ENCODE results near the gene CCDC149.

Gene CCDC149

GRCh38 chr4:24881508-24882196 is 31.2 kb downstream of the CCDC149 start:
- DNase-seq (ENCODE audit: insufficient read length, low spot score): no peak
- no peak for FAIRE-seq

GRCh38 chr4:24880186-24880585 is 32.7 kb downstream of the CCDC149 start:
- FAIRE-seq: peak; percentile 33
- no peak for DNase-seq (ENCODE audit: insufficient read length, low spot score)

DNA sequence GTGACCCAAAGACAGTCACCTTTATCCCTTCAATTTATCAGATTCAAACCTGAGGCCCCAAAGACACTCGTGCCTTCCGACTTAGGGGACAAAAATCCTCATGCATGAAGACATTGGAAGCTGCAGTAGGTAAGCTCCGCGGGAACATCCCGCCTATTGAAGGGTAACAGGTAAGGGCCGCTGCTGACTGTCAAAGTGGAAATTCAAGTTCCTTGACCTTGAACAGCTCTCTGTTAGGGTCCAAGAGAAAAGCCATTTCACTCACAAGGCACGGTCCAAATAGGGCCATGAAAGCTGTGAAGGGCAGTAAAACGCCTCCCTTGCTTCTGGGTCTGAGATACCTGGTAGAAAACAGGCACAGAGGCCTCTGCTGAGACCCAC is 34.2 kb downstream of the CCDC149 start:
- FAIRE-seq: no peak

GRCh38 chr4:24877868-24878635 is 34.8 kb downstream of the CCDC149 start:
- FAIRE-seq (no peak), DNase-seq (ENCODE audit: insufficient read length, low spot score) (no peak)

More for the DNA sequence above, 34.2 kb downstream of the CCDC149 start:
- no peak for DNase-seq (ENCODE audit: insufficient read length, low spot score)

GRCh38 chr4:24876431-24876830 is 36.4 kb downstream of the CCDC149 start:
- FAIRE-seq (no peak), DNase-seq (ENCODE audit: insufficient read length, low spot score) (no peak)

GRCh38 chr4:24872720-24873119 is 40.1 kb downstream of the CCDC149 start:
- FAIRE-seq: no peak
- DNase-seq (ENCODE audit: insufficient read length, low spot score): no peak

DNA sequence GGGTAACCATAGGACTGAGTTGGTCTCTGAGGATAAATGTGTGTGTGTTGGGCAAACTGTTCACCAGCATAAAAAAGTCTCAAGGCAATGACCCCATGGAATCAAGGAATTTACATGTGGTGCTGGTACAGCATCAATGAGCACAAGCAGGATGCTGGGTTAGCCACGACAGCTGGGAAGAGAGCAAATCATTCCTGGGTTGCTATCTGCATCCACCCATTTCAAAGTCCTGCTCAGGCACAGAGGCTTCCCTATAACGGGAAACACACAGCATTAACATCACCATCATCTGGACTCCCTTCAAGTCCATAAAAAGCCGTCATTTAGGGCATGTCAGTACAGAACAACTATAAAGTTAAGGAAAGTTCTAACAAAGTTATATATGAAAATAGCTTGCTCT is 41.6 kb downstream of the CCDC149 start:
- DNase-seq (ENCODE audit: insufficient read length, low spot score) (no peak), FAIRE-seq (no peak)

- DNase-seq (ENCODE audit: insufficient read length, low spot score): no peak
- no peak for FAIRE-seq
Observed at GRCh38 chr4:24867766-24868296, 45.0 kb downstream of the CCDC149 start.

DNA sequence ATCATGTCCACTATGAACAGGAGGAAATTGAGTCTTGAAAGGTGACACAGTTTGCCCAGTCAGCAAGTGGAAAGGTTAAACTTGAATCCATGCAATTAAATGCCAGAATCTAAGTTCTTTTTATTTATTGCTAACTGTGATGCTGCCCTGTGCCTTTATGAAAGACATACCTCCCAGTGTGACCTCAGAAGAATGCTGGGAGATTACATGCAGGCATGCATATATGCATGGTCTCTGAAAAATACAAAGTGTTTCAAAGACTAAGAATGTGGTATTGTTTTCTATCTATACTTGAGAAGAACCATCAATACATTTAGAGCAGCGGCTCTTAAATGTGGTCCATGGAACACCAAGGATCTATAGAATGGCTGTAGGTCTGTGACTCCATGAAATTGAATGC is 45.6 kb downstream of the CCDC149 start:
- FAIRE-seq (no peak), DNase-seq (ENCODE audit: insufficient read length, low spot score) (no peak)

DNA sequence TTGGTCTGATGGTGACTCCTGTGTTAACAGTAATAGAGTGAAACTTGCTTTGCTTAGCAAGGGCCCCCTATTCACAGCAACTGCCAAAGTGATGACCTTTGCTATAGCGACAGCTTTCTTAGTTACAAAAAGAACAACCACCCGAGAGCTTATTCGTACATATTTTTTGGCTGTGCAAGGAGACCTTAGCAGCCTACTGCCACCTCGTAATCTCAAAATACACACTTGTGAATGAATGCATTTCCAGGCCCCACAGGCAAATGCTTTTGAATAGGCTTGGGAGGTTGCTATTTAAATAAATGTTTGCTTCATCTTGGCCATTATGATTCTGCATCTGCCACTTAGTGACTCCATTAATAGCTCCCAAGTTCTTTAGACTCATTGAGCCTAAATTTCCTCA is 47.4 kb downstream of the CCDC149 start:
- FAIRE-seq (no peak), DNase-seq (ENCODE audit: insufficient read length, low spot score) (no peak)

DNA sequence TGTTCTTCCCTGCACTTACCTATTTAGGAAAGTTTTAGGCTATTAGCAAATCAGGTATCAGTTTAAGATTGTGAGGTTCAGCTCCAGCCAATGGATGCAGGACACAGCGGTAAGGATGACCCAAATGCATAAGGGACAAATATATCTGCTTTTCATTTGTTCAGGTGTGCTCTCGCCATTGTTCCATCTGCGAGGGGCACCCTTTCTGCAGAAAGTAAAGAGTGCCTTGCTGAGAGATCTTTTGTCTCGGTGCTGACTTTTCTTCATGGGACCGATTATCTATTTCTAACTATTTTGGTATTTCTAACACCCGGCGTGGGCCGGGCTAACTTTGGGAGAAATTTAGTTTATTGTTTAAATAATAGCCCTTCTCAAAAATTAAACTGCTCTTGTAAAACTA is 49.0 kb downstream of the CCDC149 start:
- no peak for DNase-seq (ENCODE audit: insufficient read length, low spot score)
- no peak for FAIRE-seq

DNA sequence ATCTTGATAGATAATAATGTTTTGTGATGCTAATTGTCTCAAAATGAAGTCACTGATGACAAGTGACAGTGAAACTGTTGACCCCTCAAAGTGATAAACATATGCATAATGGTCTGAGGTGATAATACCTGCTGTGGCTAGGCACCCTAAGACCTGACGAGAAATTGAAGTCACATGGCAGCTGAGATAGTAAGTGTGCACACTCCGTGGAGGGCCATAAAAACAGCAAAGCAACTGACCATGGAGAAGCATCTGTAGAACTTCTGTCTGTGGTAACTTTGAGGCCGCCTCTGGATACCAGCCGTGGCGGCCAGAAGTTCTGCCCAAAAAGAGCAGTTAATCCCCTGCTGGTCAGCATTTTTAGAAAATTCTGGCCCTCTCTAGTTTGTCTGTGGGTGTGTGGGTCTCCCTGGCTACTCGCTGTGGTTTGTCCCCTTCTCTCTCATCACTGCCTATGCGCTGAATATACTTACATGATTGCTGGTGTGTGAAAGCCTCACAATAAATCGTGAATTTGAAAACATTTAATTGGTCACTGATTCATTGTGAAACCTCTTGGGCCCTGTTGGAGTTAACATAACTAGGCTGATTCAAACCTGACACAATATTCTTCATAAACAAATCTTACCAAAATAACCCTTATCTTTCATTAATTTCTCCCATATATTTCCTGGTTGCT is 50.6 kb downstream of the CCDC149 start:
- FAIRE-seq: no peak

DNA sequence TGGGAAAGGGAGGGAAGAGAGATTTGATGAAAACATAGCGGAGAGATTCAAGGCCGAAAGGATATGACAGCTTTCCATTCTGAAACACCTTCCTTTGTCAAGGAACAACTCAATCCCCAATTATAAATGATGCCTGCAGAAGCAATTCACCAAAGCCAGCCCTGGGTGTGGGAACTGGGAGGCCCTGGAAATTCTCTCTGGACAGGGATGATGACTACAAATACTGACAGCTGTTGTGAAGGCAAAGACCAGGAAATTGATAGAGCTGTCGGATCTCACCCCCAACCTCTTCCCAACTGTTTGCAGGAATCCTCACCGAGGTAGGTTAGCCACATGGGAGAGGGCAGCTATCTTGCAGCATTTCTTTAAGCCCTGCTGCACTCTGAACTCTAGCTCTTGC is 54.3 kb downstream of the CCDC149 start:
- FAIRE-seq (no peak), DNase-seq (ENCODE audit: insufficient read length, low spot score) (no peak)

More for the DNA sequence above, 50.6 kb downstream of the CCDC149 start:
- DNase-seq (ENCODE audit: insufficient read length, low spot score): no peak

DNA sequence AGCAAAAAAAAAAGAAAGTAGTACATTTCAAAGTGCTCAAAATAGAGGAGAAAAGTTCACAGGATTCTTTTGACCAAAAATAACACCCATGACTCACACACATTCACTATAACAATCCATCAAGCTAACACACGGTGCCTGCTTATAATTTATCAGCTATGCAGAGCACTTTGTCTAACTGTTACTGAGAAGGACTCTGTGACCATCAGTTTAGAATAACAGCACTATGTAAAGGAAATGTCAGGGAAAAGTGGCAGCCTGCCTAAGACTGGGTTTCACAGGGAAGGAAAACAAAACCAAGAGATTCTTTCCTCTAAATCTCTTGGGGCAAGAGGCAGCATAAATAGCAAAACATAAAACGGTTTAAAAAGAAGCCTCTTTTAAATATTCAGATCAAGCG is 54.8 kb downstream of the CCDC149 start:
- FAIRE-seq: no peak

GRCh38 chr4:24856586-24856985 is 56.3 kb downstream of the CCDC149 start:
- no peak for DNase-seq (ENCODE audit: insufficient read length, low spot score)
- no peak for FAIRE-seq

More for the DNA sequence above, 54.8 kb downstream of the CCDC149 start:
- no peak for DNase-seq (ENCODE audit: insufficient read length, low spot score)

DNA sequence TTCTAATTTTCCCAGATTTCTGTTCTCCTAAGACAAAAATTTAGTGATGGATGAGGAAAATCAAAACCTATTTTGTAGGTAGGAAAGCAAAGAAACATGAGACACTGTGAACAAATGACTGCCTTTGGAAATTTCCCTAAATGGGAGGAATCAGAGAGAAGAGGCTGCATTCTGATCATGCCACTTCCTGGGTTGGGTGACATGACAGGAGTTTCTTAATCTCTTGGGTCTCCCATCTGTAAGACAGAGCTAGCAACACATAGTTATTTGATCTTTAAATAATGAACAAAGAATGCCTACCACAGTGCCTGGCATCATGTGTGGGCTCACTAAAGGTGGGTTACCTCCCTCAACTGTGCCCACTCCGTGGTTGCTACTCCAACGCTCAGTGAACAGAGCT is 57.1 kb downstream of the CCDC149 start:
- FAIRE-seq: no peak
- DNase-seq (ENCODE audit: insufficient read length, low spot score): no peak

- FAIRE-seq (no peak), DNase-seq (ENCODE audit: insufficient read length, low spot score) (no peak)
Observed at GRCh38 chr4:24853142-24853541, 59.7 kb downstream of the CCDC149 start.

DNA sequence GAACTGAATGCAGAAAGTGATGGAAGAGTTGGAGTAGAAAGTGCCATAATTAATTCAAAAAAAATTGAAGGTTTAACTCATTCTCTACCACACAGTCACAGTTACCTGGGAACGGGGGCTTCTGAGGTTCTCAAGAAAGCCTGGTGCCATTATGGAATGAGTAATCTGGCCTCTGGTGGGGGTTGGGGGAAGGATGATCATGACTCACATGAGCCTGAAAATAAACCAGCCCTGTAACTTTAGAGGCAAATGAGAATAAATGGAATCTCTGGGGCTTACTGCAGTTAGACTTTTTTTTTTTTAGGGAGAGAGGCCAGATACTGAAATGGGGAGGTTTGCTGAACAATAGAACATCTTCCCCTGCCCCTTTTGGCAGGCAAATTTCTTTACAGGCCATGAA is 62.2 kb downstream of the CCDC149 start:
- FAIRE-seq (no peak), DNase-seq (ENCODE audit: insufficient read length, low spot score) (peak; percentile 30)

GRCh38 chr4:24849756-24850155 is 63.1 kb downstream of the CCDC149 start:
- no peak for FAIRE-seq
- DNase-seq (ENCODE audit: insufficient read length, low spot score): no peak

DNA sequence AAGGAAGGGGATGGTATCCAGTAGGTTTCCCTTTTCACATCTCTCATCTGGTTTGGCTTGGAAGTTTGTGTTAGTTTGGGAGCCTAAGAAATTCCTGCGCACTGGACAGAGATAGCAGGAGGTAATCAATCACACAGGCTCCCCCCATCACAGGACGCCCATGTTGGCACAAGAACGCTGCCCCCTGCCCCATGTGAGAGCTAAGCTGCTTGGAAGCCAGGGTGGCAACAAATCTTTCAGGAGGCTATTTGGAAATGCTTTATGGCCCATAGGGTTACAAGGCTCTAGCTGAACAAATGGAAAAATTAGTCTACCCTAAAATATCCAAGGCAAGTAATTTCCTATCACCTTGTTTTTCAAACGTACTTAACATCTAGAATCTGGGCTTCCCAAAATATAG is 63.5 kb downstream of the CCDC149 start:
- DNase-seq (ENCODE audit: insufficient read length, low spot score) (no peak), FAIRE-seq (no peak)

- FAIRE-seq: no peak
- no peak for DNase-seq (ENCODE audit: insufficient read length, low spot score)
Observed at GRCh38 chr4:24846716-24847115, 66.1 kb downstream of the CCDC149 start.

All from HTR-8/SVneo (cell line).